Esophagus muscularis mucosa (tissue), 4 donors: ENCODE measurements around the gene RNASEH2A. TPM values are rescaled to one million over a fixed set of nuclear protein-coding genes. Genes with fewer than 3 reads are reported as not detected.

ENCODE experiments used
- DNase-seq: peaks from one replicate; pipeline ENCODE4 v3.0.0-alpha.2; 2017; ENCODE audit errors: extremely low spot score
- H3K27ac ChIP-seq, 4 donors: fragments of 200-600 bp; sonication (generic); replicated peaks in 1 of 4; 1 replicate in 3 of 4; 2 replicates in 1 of 4; pipeline ENCODE4 v1.5.1; 2016 to 2019; ENCODE audit warnings: mild to moderate bottlenecking in 1 of 4
- H3K27me3 ChIP-seq, 4 donors: fragments of 200-600 bp; sonication (generic); one replicate each; pipeline versions ENCODE4 v1.5.1 to v1.6.0; 2016 to 2019
- H3K36me3 ChIP-seq, 4 donors: fragments of 200-600 bp; sonication (generic); one replicate each; pipeline ENCODE4 v1.5.1; 2016 to 2019
- H3K4me1 ChIP-seq, 4 donors: fragments of 200-600 bp; sonication (generic); one replicate each; pipeline ENCODE4 v1.5.1; 2016 to 2019
- H3K4me3 ChIP-seq, 4 donors: fragments of 200-600 bp; sonication (generic); 1 replicate in 2 of 4; 2 replicates in 2 of 4; pipeline ENCODE4 v1.5.1; 2016 to 2019; ENCODE audit warnings: mild to moderate bottlenecking in 4 of 4, moderate library complexity in 1 of 4
- H3K9me3 ChIP-seq, 4 donors: fragments of 200-600 bp; sonication (generic); 1 replicate in 3 of 4; 2 replicates in 1 of 4; pipeline ENCODE4 v1.5.1; 2016 to 2019
- EP300 ChIP-seq: sonication (generic); formaldehyde crosslinking; IDR thresholded peaks from one replicate; pipeline ENCODE4 v1.6.1; 2017; ENCODE audit warnings: antibody characterized with exemption
- POLR2A ChIP-seq: fragments of 450-650 bp; IDR thresholded peaks from one replicate; pipeline ENCODE4 v1.6.1; 2017; ENCODE audit warnings: antibody characterized with exemption, moderate library complexity, mild to moderate bottlenecking, low read depth
- POLR2AphosphoS5 ChIP-seq, 2 donors: sonication (generic); formaldehyde crosslinking; IDR thresholded peaks; one replicate each; pipeline ENCODE4 v1.6.1; 2017; ENCODE audit warnings: antibody characterized with exemption in 2 of 2
- WGBS: methylation state at CpG from one replicate; pipeline ENCODE4 v1.1.5; 2018; 5-methylcytosine and 5-hydroxymethylcytosine counted together
- intact Hi-C: fragments of 100-400 bp; cut with DNase I; formaldehyde crosslinking; loops from one replicate; pipeline ENCODE4 v1.15.1; 2023
- total RNA-seq, 4 donors: library from RNA; depleted of rRNA; stranded (reverse); fragments of >200 nt; gene quantifications; one replicate each; pipeline versions ENCODE4 v1.1.0 to v1.2.1, GENCODE V29; 2016
- TF ChIP-seq, protein P1 (sequence below), 3 experiments: fragments of 200-600 bp in 2 of 3; fragments of 450-650 bp in 1 of 3; sonication (generic) in 2 of 3; IDR thresholded peaks; one replicate each; pipeline ENCODE4 v1.5.1; 2017 to 2019; ENCODE audit warnings: antibody characterized with exemption in 3 of 3, mild to moderate bottlenecking in 2 of 3, moderate library complexity in 1 of 3

Gene RNASEH2A
- total RNA-seq, 4 donors from 2014 or later: 2.7 to 6.6 (median 4.2) TPM

- H3K27ac ChIP-seq: no peak overlapping the region
- intact Hi-C loops: no loop called here
- no peak for DNase-seq
- 20% methylated on average over 10 of the region's 23 CpGs for WGBS
- no peaks in the 10 kb centered on the region for H3K9me3 ChIP-seq
- H3K4me1 ChIP-seq: peaks cover 3 to 31% (median 24%) of the 10 kb centered on the region in 4 donors
- no peak overlapping the region for H3K4me3 ChIP-seq
- no peaks in the 10 kb centered on the region for H3K36me3 ChIP-seq
- TF ChIP-seq, protein P1, sequence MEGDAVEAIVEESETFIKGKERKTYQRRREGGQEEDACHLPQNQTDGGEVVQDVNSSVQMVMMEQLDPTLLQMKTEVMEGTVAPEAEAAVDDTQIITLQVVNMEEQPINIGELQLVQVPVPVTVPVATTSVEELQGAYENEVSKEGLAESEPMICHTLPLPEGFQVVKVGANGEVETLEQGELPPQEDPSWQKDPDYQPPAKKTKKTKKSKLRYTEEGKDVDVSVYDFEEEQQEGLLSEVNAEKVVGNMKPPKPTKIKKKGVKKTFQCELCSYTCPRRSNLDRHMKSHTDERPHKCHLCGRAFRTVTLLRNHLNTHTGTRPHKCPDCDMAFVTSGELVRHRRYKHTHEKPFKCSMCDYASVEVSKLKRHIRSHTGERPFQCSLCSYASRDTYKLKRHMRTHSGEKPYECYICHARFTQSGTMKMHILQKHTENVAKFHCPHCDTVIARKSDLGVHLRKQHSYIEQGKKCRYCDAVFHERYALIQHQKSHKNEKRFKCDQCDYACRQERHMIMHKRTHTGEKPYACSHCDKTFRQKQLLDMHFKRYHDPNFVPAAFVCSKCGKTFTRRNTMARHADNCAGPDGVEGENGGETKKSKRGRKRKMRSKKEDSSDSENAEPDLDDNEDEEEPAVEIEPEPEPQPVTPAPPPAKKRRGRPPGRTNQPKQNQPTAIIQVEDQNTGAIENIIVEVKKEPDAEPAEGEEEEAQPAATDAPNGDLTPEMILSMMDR (IDR thresholded peaks at IDR 0.05): no peak
- TF ChIP-seq POLR2AphosphoS5 (IDR thresholded peaks at IDR 0.05): no peak
- no peak for TF ChIP-seq EP300
- TF ChIP-seq POLR2A: no peak
- H3K27me3 ChIP-seq: peaks cover 0 to 100% (median 81%) of the 10 kb centered on the region in 4 donors
These were observed 22.1 kb downstream of the RNASEH2A start for GRCh38 chr19:12828494-12828893.

GRCh38 chr19:12833418-12833737 is 27.0 kb downstream of the RNASEH2A start:
- H3K27me3 ChIP-seq: peaks cover 0 to 100% (median 85%) of the 10 kb centered on the region in 4 donors
- WGBS: 0% methylated on average over 2 of the region's 5 CpGs
- no peak for DNase-seq
- H3K27ac ChIP-seq: no peak overlapping the region
- H3K36me3 ChIP-seq: no peaks in the 10 kb centered on the region
- peaks cover 8 to 55% (median 35%) of the 10 kb centered on the region in 4 donors for H3K4me1 ChIP-seq
- peak overlapping the region; percentile 48 to 59 (median 51) for H3K4me3 ChIP-seq
- intact Hi-C loops: no loop called here
- TF ChIP-seq EP300: no peak
- TF ChIP-seq POLR2A: no peak
- no peak for TF ChIP-seq POLR2AphosphoS5 (IDR thresholded peaks at IDR 0.05)
- TF ChIP-seq, protein P1 (IDR thresholded peaks at IDR 0.05): no peak
- no peaks in the 10 kb centered on the region for H3K9me3 ChIP-seq

DNA sequence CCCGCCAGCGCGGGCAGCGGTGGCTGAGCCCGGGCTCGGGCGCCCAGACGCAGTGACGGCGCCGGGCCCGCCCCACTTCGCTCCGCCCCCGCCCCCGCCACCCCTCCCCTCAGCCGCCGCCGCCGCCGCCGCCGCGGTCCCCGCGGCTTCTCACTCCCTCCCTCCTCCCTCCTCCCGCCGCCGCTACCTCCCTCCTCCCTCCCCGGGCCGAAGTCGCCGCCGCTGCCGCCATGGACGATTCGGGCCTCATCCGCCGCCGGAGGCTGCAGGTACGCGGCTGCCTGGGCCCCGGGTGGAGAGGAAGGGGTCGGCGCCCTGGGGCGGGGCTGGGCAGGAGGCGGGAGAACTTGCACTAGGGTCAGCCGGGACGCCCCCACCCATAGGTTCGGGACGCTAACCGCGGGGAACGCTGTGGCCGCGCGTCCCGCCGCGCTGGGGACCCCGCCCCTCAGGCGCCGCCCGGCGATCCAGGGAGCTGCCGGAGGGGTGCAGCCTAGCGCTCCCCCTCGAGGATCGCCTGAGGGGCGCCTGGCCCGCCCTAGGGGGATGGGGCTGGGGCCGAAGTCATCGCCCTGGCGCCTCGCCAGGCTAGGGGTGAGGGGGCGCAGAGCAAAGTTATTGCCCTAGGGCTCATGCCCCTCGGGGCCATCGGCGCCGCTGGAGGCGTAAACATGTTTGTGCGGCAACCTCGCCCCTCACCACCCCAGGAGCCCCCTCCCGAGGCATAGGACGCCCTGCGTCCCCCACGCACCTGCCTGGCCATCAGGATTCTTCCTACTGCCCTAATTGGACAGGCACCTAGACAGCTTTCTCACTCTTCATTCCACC is 27.6 kb downstream of the RNASEH2A start:
- 3% methylated on average over 11 of the region's 87 CpGs for WGBS
- Histone ChIP-seq H3K4me1 (peaks cover 14 to 57% (median 39%) of the 10 kb centered on the region in 4 donors), H3K27me3 (peaks cover 0 to 100% (median 89%) of the 10 kb centered on the region in 4 donors), H3K27ac (no peak overlapping the region), H3K36me3 (no peaks in the 10 kb centered on the region), H3K9me3 (no peaks in the 10 kb centered on the region), H3K4me3 (peak overlapping the region; percentile 48 to 59 (median 51))
- TF ChIP-seq POLR2A (no peak), EP300 (no peak), POLR2AphosphoS5 (IDR thresholded peaks at IDR 0.05) (no peak)
- TF ChIP-seq, protein P1 (IDR thresholded peaks at IDR 0.05): no peak
- intact Hi-C loops: no loop called here
- no peak for DNase-seq

DNA sequence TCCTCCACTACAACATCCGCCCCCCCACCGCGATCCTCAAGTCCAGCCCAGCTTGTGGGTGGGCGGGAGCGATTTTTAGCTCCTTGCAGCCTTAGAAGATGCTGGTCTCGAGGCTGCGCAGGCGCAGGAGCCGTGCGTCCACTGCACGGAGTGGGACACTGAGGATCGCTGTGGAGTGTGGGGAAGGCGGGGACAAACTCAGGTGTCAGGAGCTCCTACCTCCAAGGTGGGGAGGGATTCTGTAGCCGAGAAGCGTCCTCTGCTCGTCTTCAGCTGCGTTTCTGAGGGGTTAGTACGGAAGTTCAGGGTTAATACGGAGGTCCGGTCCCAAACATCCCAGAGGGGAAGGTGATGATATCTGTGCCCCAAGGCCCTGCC is 28.2 kb downstream of the RNASEH2A start, which contains the start of gene RTBDN:
TSS of gene RTBDN (minus strand) at position 14 of the 378 bp plus-strand sequence. CDS start 4,600 bp downstream, outside the sequence.
- intact Hi-C loops: no loop called here
- Histone ChIP-seq H3K4me1 (peaks cover 14 to 59% (median 40%) of the 10 kb centered on the region in 4 donors), H3K9me3 (no peaks in the 10 kb centered on the region), H3K27me3 (peaks cover 0 to 100% (median 89%) of the 10 kb centered on the region in 4 donors), H3K4me3 (peak within 1 kb of the TSS; percentile 48 to 59 (median 51)), H3K27ac (no peak within 1 kb of the TSS), H3K36me3 (no peaks in the 10 kb centered on the region)
- TF ChIP-seq, protein P1 (IDR thresholded peaks at IDR 0.05): no peak
- no peak for TF ChIP-seq POLR2AphosphoS5 (IDR thresholded peaks at IDR 0.05)
- no peak for TF ChIP-seq POLR2A
- TF ChIP-seq EP300: no peak
- no peak for DNase-seq
- 16% methylated on average over 17 of the region's 20 CpGs for WGBS
